GM21447 (cell line): ENCODE results near the gene ACOT6.
"Not testable (repeated sequence)": the region's sequence is repeated elsewhere in the genome, so short reads cannot be mapped to it uniquely, and the experiment has no call there.

Experiments used
- ATAC-seq: cut with Tn5 transposase; IDR thresholded peaks from one replicate; pipeline ENCODE4 v1.9.1; 2021; ENCODE audit not compliant: unreplicated experiment

The ACOT6 gene

DNA sequence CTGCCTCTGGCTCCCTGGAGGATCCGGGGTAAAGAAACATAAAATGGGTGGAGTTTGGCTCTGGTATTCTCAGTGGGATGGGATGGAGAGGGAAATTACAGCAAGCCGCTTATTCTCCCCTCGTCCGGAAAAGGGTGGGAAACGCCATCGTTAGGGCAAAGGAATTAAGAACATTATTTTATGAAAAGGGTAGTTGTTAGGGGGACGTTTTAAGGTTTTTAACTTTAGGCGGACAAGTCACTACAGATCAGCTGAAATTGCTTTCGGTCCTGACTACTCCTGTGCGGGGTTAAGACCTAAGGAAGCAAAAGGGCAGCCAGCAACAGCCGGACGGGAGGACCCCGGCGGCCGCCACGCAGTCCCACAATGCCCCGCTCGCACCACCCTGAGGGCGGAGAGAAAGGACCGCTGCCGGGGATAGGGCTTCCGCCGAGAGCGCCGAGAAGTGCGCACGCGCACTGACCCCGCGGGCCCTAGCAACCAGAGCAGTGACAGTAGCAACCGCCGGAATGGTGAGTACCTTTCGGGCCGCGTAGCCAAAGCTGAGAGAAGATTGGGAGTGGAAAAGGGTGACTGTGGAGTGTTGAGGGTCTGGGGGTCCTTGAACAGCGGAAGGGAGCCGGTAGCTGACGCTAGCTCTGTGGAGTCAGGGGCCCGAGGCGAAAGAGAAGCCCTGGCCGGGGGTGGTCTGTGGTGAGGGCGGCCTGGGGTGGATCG is 32.4 kb downstream of the ACOT6 start, which contains the start of gene DNAL1:
Gene DNAL1 (plus strand): TSS at position 456 of the 717 bp plus-strand sequence. CDS start 54 bp downstream, at position 510.
- ATAC-seq, result peak; percentile 96

- no peak for ATAC-seq
These were observed 32.9 kb downstream of the ACOT6 start for GRCh38 chr14:73645248-73645610.

DNA sequence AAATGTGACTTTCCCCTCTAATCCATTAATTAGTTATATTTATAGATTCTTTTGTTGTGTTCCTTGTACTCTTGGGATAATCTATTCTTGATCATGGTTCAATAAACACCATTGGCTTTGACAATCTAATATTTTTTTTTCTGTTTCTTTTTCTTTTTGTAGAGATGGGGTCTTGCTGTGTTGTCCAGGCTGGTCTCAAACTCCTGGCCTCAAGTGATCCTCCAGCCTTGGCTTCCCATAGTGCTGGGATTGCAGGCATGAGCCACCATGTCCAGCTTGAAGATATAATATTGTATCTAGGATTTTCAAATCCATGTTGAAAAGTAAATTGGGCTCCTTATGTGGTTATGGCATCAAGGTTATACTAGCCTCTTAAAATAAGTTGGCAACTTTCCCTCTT is 38.7 kb downstream of the ACOT6 start:
- ATAC-seq, result no peak

DNA sequence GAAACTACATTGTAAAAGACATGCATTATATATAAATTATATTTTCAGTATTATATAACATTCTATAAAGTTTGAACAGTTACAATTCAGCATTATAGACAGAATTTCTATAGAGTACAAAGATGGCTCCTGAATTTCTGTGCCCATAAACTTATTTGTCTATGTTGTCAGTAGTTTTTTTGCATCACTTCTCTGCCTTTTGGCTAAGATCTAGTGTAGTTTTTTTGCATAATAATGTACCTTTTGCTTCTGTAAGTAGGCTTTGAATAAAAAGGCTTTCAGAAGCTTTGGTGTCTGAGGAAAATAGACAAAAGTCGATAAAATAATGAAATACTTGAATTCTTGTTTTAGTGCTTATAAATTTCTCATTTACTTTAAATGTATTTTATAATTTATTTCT is 43.5 kb downstream of the ACOT6 start:
- ATAC-seq, result no peak

DNA sequence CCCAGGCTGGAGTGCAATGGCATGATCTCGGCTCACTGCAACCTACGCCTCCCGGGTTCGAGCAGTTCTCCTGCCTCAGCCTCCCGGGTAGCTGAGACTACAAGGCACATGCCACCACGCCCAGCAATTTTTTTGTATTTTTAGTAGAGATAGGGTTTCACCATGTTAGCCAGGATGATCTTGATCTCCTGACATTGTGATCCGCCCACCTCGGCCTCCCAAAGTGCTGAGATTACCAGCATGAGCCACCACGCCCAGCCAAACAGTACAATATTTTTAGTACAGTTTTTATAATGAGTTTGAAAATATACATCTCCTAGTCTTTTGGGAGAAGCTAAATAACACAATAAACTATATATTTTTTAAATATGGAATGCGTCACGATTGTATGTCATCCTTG is 46.9 kb downstream of the ACOT6 start:
- ATAC-seq, result not testable (repeated sequence)

DNA sequence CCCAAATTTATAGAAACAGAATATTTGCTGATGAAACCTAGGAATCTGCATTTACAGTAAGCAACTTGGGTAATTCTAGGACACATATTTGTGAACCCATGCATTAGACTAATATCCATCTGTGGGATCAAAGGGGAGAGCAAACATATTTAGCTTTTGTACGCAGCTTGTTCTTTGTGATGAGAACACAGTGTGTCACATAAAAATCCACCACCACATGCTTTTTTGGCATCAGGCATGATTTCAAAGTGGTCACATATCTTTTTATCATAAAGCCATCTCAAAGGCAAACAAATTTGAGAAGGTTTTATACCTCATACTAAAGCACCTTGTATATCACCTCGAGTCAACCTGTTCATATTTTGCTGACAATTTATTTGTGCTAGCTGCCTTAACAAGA is 48.2 kb downstream of the ACOT6 start:
- ATAC-seq, result no peak

GRCh38 chr14:73661872-73662271 is 49.6 kb downstream of the ACOT6 start:
- no peak for ATAC-seq

GRCh38 chr14:73662487-73662943 is 50.2 kb downstream of the ACOT6 start:
- no peak for ATAC-seq

DNA sequence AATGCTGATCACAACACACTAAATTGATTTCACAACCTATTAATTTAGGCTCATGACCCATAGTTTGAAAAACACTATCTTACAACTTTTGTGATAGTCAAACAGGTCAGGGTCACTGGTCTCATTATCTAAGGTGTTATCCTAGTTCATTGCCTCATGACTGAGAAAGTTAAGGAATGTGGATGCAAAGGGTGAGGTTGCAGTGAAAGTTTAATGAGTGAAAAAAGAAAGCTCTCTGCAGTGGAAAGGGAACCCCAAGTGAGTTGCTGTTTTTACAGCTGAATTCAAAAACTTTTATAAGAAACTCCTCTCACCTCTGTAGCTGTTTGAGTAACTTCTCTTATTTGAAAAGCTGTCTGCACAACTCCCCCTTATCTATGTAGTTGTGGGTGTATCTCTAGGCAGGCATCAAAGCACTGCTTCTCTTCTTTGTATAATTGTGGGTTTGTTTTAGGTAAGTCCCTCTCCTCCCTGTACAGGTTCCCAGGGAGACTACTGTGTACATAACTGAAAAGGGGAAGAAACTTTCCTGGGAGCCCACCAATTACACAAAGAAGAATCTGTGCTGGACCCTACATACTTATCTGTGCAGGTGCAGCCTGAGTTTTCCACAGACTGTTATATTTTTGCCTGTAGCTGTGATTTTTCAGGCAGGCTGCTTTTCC is 51.4 kb downstream of the ACOT6 start:
- ATAC-seq, result no peak

DNA sequence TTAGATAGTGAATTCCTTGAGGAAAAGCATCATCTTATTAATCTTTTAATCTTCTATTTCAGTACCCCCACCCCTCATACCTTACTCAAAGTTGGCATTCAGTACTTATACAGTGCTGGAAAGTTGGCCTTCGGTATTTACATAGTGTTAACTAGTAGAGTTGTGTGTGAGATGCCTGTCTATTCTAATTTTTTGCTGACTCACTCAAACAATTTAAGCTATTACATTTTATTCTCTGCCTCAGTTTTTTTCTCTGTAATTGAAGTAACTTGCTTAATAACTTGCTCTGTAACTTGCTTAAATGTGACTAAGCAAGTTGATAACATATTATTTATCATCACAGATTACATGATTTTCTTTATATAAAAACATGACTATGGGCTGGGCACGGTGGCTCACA is 52.8 kb downstream of the ACOT6 start:
- ATAC-seq, result no peak

DNA sequence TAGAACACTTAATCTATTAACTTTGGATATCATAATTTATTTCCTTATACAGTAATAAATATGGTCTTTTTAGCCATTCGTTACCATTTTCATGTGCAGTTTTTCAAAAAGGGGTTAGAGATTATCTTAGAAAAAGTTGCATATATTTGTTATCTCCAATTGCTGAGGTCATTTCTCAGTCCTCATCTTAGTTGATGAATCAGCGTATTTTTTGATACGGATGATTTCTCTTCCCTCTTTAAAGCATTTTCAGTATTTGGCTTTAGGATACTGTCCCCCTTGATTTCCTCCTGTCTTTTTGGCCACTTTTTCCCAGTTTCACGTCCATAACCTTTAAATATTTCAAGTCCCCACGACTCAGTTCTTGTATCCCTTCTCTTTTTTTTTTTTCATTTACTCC is 54.3 kb downstream of the ACOT6 start:
- no peak for ATAC-seq

DNA sequence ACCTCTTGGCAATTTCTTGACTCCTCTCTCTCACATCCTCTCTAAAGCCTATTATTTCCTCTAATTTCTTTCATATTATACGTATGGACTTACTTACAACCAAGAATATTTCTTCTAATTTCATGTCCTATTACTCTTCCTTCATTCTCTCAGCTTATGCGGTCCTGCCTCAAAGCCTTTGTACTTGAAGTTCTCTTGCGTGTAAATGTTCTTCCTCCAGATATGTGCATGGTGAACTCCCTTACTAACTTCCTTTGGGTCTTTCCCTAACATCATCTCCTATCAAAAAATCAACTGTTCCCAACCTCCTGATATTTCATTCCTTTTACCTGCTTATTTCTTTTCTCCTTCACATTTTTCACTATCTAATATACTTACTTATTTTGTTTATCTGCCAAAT is 55.5 kb downstream of the ACOT6 start:
- no peak for ATAC-seq
